ENCODE measurements around the gene SCPEP1.
A peak's percentile ranks its signal among the peaks of the same experiment; 100 is the strongest.

The SCPEP1 gene

GRCh38 chr17:57004944-57005579 lies 27.1 kb downstream of the SCPEP1 start:
- DNase-seq = no peak

- DNase-seq = no peak
These were observed 28.1 kb downstream of the SCPEP1 start for GRCh38 chr17:57006040-57006439.

- DNase-seq = no peak
These were observed 31.0 kb downstream of the SCPEP1 start for GRCh38 chr17:57008958-57009357.

GRCh38 chr17:57009737-57010445 lies 32.0 kb downstream of the SCPEP1 start:
- DNase-seq = peak; percentile 36

- DNase-seq = no peak
These were observed 32.6 kb downstream of the SCPEP1 start for GRCh38 chr17:57010487-57010886.

GRCh38 chr17:57011491-57012015 lies 33.6 kb downstream of the SCPEP1 start:
- no peak for DNase-seq

GRCh38 chr17:57016071-57016763 lies 38.3 kb downstream of the SCPEP1 start:
- DNase-seq = no peak

GRCh38 chr17:57016764-57017116 lies 38.8 kb downstream of the SCPEP1 start:
- peak; percentile 6 for DNase-seq

- no peak for DNase-seq
These were observed 39.7 kb downstream of the SCPEP1 start for GRCh38 chr17:57017625-57018024.

GRCh38 chr17:57020208-57020607 lies 42.3 kb downstream of the SCPEP1 start:
- no peak for DNase-seq

- DNase-seq = no peak
These were observed 43.5 kb downstream of the SCPEP1 start for GRCh38 chr17:57021226-57021940.

- no peak for DNase-seq
These were observed 47.9 kb downstream of the SCPEP1 start for GRCh38 chr17:57025876-57026275.

- no peak for DNase-seq
These were observed 49.9 kb downstream of the SCPEP1 start for GRCh38 chr17:57027852-57028251.

- DNase-seq = no peak
These were observed 54.4 kb downstream of the SCPEP1 start for GRCh38 chr17:57032343-57032742.

GRCh38 chr17:57033296-57033695 lies 55.4 kb downstream of the SCPEP1 start:
- DNase-seq = no peak

GRCh38 chr17:57034807-57035754 lies 57.1 kb downstream of the SCPEP1 start:
- no peak for DNase-seq

GRCh38 chr17:57035971-57036481 lies 58.1 kb downstream of the SCPEP1 start:
- DNase-seq = no peak

- no peak for DNase-seq
These were observed 59.5 kb downstream of the SCPEP1 start for GRCh38 chr17:57037411-57037810.

- no peak for DNase-seq
These were observed 60.6 kb downstream of the SCPEP1 start for GRCh38 chr17:57038486-57038885.

GRCh38 chr17:57040571-57040970 lies 62.6 kb downstream of the SCPEP1 start:
- DNase-seq = no peak

- no peak for DNase-seq
These were observed 65.3 kb downstream of the SCPEP1 start for GRCh38 chr17:57043276-57043675.

All from fibroblast of skin of right biceps (primary cell).